ENCODE results near the gene ASAP3.
A peak's percentile ranks its signal among the peaks of the same experiment; 100 is the strongest.

- TF ChIP-seq, protein P1, sequence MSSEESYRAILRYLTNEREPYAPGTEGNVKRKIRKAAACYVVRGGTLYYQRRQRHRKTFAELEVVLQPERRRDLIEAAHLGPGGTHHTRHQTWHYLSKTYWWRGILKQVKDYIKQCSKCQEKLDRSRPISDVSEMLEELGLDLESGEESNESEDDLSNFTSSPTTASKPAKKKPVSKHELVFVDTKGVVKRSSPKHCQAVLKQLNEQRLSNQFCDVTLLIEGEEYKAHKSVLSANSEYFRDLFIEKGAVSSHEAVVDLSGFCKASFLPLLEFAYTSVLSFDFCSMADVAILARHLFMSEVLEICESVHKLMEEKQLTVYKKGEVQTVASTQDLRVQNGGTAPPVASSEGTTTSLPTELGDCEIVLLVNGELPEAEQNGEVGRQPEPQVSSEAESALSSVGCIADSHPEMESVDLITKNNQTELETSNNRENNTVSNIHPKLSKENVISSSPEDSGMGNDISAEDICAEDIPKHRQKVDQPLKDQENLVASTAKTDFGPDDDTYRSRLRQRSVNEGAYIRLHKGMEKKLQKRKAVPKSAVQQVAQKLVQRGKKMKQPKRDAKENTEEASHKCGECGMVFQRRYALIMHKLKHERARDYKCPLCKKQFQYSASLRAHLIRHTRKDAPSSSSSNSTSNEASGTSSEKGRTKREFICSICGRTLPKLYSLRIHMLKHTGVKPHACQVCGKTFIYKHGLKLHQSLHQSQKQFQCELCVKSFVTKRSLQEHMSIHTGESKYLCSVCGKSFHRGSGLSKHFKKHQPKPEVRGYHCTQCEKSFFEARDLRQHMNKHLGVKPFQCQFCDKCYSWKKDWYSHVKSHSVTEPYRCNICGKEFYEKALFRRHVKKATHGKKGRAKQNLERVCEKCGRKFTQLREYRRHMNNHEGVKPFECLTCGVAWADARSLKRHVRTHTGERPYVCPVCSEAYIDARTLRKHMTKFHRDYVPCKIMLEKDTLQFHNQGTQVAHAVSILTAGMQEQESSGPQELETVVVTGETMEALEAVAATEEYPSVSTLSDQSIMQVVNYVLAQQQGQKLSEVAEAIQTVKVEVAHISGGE (tag by site-specific recombination; conservative IDR thresholded peaks at IDR 0.05; ENCODE audit: low read depth): no peak
- TF ChIP-seq ZBTB26 (tag by site-specific recombination; optimal IDR thresholded peaks at IDR 0.05): peak; percentile 58
- TF ChIP-seq PBX3 (CRISPR knock-in tag; IDR thresholded peaks at IDR 0.05): no peak
- 0 out of 2 replicates have a peak, but pooled peaks have one; percentile 16 for TF ChIP-seq CTCF (tag by site-specific recombination; IDR thresholded peaks at IDR 0.05)
- no peak for TF ChIP-seq ZNF768 (tag by site-specific recombination; IDR thresholded peaks at IDR 0.05)
- TF ChIP-seq ZBTB20 (tag by site-specific recombination; IDR thresholded peaks at IDR 0.05): no peak
- no peak for TF ChIP-seq ZNF274 (IDR thresholded peaks at IDR 0.05; ENCODE audit: low read length)
- TF ChIP-seq ZNF274 (tag by site-specific recombination; IDR thresholded peaks at IDR 0.05; ENCODE audit: borderline replicate concordance): no peak
- no peak for TF ChIP-seq MZF1 (tag by site-specific recombination; IDR thresholded peaks at IDR 0.05; ENCODE audit: borderline replicate concordance)
- 0 out of 2 replicates have a peak, but pooled peaks have one; percentile 31 for TF ChIP-seq KLF10 (tag by site-specific recombination; IDR thresholded peaks at IDR 0.05)
- no peak for TF ChIP-seq ZNF585B (tag by site-specific recombination; IDR thresholded peaks at IDR 0.05)
Observed at GRCh38 chr1:23483321-23484252, at the start of gene ASAP3.
